Coronary artery (tissue), 2 donors: ENCODE results near the gene JAG1.
"Not testable (repeated sequence)": the region's sequence is repeated elsewhere in the genome, so short reads cannot be mapped to it uniquely, and the experiment has no call there.

Experiments used
- DNase-seq: peaks from one replicate; pipeline ENCODE4 v3.0.0-alpha.2; 2017; ENCODE audit warnings: low spot score
- H3K27ac ChIP-seq, 2 donors: fragments of 200-600 bp; sonication (generic); one replicate each; pipeline ENCODE4 v1.5.1; 2016 to 2019
- H3K4me3 ChIP-seq: fragments of 200-600 bp; sonication (generic); 2 replicates; pipeline ENCODE4 v1.5.1; 2016; ENCODE audit warnings: mild to moderate bottlenecking, moderate library complexity
- TF ChIP-seq, protein P1 (sequence below): fragments of 200-600 bp; sonication (generic); IDR thresholded peaks from one replicate; pipeline ENCODE4 v1.5.1; 2019; ENCODE audit warnings: antibody characterized with exemption

JAG1 gene

DNA sequence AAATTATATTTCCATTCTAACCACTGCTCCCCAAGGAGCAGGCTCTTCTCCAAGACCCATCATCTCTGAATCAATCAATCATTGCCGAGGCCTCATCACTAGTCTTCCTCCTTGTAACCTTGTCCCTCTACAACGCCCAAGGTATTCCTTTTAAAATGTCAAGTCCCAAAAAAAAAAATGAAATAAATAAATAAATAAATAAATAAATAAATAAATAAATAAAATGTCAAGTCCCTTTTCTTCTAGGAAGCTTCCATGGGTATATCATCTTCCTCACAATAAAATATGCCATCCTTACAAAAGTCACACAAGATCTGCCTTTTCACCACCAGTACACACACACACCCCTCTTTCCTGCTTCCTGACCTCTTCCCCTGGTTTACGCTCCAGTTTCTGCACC lies 57.6 kb downstream of the JAG1 start:
- TF ChIP-seq, protein P1, sequence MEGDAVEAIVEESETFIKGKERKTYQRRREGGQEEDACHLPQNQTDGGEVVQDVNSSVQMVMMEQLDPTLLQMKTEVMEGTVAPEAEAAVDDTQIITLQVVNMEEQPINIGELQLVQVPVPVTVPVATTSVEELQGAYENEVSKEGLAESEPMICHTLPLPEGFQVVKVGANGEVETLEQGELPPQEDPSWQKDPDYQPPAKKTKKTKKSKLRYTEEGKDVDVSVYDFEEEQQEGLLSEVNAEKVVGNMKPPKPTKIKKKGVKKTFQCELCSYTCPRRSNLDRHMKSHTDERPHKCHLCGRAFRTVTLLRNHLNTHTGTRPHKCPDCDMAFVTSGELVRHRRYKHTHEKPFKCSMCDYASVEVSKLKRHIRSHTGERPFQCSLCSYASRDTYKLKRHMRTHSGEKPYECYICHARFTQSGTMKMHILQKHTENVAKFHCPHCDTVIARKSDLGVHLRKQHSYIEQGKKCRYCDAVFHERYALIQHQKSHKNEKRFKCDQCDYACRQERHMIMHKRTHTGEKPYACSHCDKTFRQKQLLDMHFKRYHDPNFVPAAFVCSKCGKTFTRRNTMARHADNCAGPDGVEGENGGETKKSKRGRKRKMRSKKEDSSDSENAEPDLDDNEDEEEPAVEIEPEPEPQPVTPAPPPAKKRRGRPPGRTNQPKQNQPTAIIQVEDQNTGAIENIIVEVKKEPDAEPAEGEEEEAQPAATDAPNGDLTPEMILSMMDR: no peak
- no peak for DNase-seq
- H3K4me3 ChIP-seq: no peak overlapping the region
- no peak overlapping the region for H3K27ac ChIP-seq

GRCh38 chr20:10613911-10614310 lies 59.9 kb downstream of the JAG1 start:
- TF ChIP-seq, protein P1: no peak
- no peak for DNase-seq
- H3K4me3 ChIP-seq: no peak overlapping the region
- no peak overlapping the region for H3K27ac ChIP-seq

GRCh38 chr20:10613426-10613825 lies 60.4 kb downstream of the JAG1 start:
- not testable (repeated sequence) for DNase-seq, H3K4me3 ChIP-seq, H3K27ac ChIP-seq

DNA sequence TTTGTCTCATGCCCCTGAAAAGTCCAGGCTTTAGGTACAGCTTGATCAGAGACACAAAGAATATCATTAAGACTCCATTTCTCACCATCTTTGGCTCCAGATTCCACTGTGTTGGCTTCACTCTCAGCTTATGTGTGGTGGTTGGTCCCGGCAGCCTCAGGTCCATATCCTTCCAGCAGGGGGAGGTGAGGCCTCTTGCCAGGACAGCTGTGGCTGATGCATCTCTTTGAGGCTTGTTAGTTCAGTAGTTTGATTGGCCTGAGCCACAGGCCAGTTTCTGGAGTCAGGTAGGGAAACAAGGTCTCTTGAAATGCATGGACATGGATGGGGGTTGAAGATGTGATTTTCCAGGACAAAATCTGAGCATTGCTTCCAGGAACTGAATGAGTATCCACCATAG lies 62.4 kb downstream of the JAG1 start:
- Histone ChIP-seq H3K27ac (peak overlapping the region; percentile 68 to 84), H3K4me3 (no peak overlapping the region)
- no peak for DNase-seq
- TF ChIP-seq, protein P1: no peak

DNA sequence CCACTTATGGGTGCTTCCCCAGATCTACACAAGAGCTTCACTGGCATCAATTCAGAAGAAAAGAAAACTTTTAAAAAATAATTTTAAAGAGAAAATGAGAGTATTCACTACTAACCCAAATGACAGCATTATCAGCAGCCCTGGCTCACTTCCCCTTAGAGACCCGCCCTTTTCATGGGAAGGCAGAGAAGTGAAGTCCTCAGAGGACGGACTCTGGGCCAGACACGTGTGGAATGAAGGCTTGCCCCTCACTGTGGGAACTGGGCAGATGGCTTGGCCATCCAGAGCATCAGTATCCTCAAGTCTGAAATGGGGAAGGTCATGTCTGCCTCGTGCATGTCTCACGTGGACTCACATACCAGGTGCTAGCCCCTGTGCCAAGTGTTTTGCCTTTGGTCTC lies 63.5 kb downstream of the JAG1 start:
- TF ChIP-seq, protein P1: no peak
- H3K4me3 ChIP-seq: no peak overlapping the region
- DNase-seq: no peak
- H3K27ac ChIP-seq: peak overlapping the region; percentile 84 to 90

GRCh38 chr20:10609770-10610169 lies 64.0 kb downstream of the JAG1 start:
- Histone ChIP-seq H3K4me3 (no peak overlapping the region), H3K27ac (peak overlapping the region; percentile 84 to 94)
- DNase-seq: no peak
- TF ChIP-seq, protein P1: no peak

DNA sequence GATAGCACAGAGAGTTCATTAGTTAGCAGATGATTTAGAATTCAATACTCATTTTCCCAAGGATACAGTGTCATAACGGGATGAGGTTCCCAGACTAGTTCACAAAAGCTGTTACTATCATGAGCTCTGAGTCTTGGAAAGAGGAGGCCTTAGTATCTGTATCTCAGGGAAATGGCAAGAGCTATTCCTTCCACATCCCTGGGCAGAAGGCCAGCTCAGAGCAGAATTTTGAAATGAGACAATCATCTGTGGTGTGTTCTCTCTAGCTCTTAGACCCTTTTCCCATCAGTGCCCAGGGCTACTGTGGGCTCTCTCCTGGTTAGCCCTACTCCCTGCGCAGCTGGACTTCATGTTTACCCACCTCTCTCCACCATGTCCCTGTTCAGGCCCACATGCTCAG lies 64.5 kb downstream of the JAG1 start:
- Histone ChIP-seq H3K27ac (peak overlapping the region; percentile 84 to 94), H3K4me3 (no peak overlapping the region)
- TF ChIP-seq, protein P1: no peak
- no peak for DNase-seq
